Suprapubic skin (tissue), 4 donors: ENCODE data around the gene MGAT5.

Source experiments
- EP300 ChIP-seq: sonication (generic); formaldehyde crosslinking; IDR thresholded peaks from one replicate; pipeline ENCODE4 v1.6.1; 2017; ENCODE audit warnings: antibody characterized with exemption
- POLR2AphosphoS5 ChIP-seq, 3 donors: sonication (generic); formaldehyde crosslinking; IDR thresholded peaks; one replicate each; pipeline ENCODE4 v1.6.1; 2017; ENCODE audit warnings: antibody characterized with exemption in 3 of 3
- TF ChIP-seq, protein P1 (sequence below), 2 donors: fragments of 200-600 bp in 1 of 2; fragments of 450-650 bp in 1 of 2; sonication (generic) in 1 of 2; IDR thresholded peaks; one replicate each; pipeline ENCODE4 v1.5.1; 2016 to 2019; ENCODE audit warnings: antibody characterized with exemption in 2 of 2, mild to moderate bottlenecking in 1 of 2, moderate library complexity in 1 of 2

DNA sequence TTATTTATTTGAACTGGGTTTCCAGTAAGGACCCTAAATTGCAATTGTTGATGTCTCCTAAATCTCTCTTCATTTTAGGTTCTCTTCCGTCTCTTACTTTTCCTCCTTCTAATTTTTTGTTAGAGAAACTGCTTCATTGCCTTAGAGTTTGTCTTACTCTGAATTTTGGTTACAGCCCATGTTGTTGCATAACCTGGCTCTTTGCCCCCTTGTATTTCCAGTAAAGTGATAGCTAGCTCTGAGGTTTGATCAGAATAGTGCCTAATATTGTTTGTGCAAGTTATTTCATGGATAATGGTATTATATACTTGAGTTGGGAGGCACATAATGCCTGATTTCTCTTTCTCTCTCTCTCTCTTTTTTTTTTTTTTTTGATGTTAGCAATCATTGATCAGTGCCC is 71.8 kb downstream of the MGAT5 start:
- TF ChIP-seq POLR2AphosphoS5 (IDR thresholded peaks at IDR 0.05) = no peak
- TF ChIP-seq, protein P1, sequence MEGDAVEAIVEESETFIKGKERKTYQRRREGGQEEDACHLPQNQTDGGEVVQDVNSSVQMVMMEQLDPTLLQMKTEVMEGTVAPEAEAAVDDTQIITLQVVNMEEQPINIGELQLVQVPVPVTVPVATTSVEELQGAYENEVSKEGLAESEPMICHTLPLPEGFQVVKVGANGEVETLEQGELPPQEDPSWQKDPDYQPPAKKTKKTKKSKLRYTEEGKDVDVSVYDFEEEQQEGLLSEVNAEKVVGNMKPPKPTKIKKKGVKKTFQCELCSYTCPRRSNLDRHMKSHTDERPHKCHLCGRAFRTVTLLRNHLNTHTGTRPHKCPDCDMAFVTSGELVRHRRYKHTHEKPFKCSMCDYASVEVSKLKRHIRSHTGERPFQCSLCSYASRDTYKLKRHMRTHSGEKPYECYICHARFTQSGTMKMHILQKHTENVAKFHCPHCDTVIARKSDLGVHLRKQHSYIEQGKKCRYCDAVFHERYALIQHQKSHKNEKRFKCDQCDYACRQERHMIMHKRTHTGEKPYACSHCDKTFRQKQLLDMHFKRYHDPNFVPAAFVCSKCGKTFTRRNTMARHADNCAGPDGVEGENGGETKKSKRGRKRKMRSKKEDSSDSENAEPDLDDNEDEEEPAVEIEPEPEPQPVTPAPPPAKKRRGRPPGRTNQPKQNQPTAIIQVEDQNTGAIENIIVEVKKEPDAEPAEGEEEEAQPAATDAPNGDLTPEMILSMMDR (IDR thresholded peaks at IDR 0.05) = no peak
- no peak for TF ChIP-seq EP300
